GM21723 (cell line): ENCODE data around the gene CDC16.
"Not testable (repeated sequence)": the region's sequence is repeated elsewhere in the genome, so short reads cannot be mapped to it uniquely, and the experiment has no call there.

Experiments
- ATAC-seq: cut with Tn5 transposase; IDR thresholded peaks from one replicate; pipeline ENCODE4 v1.9.1; 2021; ENCODE audit warnings: mild to moderate bottlenecking, moderate library complexity; ENCODE audit not compliant: unreplicated experiment

CDC16 gene, protein sequence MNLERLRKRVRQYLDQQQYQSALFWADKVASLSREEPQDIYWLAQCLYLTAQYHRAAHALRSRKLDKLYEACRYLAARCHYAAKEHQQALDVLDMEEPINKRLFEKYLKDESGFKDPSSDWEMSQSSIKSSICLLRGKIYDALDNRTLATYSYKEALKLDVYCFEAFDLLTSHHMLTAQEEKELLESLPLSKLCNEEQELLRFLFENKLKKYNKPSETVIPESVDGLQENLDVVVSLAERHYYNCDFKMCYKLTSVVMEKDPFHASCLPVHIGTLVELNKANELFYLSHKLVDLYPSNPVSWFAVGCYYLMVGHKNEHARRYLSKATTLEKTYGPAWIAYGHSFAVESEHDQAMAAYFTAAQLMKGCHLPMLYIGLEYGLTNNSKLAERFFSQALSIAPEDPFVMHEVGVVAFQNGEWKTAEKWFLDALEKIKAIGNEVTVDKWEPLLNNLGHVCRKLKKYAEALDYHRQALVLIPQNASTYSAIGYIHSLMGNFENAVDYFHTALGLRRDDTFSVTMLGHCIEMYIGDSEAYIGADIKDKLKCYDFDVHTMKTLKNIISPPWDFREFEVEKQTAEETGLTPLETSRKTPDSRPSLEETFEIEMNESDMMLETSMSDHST

DNA sequence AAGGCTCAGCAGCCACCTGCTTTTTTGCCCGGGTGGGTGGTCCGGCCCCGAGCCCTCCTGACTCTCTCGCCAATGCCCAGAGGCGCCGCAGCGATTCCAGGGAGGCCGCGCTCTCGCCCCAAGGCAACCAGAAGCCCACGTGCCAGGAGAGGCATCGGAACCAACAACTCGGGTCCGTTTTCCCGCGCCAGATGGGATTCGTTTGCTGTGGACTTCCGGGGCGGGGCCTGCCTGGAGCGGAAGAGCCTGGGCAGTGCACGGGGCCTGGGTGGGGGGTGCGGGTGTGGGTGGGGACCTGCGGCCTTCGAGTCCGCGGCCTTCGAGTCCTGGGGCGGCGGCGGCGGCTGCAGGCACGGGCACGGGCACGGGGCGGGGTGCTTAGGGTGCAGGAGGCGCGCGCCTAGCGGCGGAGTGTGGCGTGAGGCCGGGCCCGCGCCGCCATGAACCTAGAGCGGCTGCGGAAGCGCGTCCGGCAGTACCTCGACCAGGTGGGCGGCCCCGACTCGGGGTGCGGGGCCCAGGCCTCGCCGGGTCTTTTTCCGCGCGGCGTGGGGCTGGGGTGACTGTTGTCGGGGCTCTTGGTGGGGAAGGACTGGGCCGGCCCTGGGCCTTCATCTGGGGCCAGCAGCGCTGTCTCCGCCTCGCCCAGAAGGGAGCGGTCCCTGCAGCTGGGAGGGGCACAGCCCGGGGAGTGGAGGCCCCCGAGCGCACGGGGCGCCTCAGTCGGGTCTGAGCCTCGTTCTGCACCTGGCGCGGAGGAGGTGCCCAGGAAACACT, at the start of gene CDC16:
CDC16 (plus strand) TSS at position 253 of the 777 bp plus-strand sequence; CDS start at position 441, 188 bp downstream.
- peak; percentile 88 for ATAC-seq

DNA sequence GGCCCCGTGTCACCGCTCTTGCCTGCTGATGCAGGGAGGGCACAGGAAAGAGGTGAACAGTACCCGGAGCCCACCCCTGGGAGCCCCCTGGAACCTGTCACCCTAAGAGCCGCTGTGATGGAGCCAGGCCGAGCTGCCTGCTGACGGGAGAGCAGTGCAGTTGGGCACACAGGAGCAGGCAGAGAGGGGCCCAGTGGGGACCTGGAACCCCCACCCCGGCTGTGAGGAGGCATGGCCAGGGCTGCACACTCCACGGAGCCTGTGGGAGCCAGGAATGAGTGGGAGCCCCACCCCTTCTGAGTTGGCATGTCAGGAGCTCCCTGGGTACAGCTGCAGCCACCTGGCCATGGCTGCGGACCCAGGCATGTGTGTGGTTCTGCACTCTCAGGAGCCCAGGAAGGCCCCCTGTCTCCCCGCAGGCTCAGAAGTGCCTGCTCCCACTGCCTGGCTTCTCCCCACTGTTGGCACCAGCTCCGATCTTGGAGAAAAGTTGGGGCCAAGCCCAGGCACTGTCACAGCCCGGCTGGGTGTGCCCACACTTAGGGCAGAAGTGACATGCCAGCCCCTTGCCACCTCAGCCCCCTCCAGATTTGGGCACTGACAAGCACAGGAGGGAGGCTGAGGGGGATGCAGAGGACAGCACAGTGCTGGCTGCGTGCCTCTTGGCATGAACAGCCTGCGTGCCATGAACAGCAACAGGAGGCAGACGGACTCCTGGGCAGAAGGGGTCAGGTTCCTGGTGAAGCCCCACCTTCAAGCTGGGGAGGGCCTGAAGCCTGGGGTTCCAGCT, 49.3 kb upstream of the CDC16 start:
- ATAC-seq = no peak

DNA sequence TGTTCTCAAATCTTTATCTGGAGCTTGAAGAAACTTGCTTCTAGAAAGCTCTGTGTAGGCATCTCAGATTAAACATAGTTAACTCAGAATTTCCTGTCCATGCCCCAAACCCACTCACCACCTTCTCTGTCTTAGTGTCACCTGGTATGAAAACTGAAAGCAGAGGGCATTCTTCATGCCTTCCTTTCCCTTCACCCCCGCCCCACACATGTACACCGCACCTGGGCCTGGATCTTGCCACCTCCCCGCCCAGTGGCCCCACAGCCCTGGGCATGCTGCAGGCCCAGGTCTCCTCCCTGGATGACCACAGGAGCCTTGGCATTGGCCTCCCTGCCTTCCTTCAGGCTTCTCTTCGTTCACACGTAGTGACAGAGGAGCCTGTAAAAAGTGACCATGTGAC, 39.8 kb upstream of the CDC16 start:
- ATAC-seq = no peak

DNA sequence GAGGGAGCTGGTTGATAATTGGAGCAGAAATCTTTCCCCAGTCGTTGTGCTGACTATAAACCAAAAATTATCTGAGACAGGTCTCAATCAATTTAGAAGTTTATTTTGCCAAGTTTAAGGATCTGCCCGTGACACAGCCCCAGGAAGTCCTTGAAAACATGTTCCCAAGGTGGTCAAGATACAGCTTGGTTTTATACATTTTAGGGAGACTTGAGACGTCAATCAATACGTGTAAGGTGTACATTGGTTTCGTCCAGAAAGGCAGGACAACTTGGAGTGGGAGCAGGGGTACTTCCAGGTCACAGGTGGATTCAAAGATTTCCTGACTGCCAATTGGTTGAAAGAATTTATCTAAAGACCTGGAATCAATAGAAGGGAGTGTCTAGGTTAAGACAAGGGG, 38.1 kb upstream of the CDC16 start:
- no peak for ATAC-seq

DNA sequence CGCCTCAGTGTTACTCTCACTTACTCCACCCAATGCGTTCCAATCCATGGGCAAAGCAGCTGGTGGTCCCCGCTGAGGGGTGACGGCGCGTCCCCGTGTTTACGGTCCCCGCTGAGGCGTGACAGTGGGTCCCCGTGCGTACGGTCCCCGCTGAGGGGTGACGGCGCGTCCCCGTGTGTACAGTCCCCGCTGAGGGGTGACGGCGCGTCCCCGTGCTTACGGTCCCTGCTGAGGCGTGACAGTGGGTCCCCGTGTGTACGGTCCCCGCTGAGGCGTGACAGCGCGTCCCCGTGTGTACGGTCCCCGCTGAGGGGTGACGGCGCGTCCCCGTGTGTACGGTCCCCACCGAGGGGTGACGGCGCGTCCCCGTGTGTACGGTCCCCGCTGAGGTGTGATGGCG, 36.1 kb upstream of the CDC16 start:
- ATAC-seq = no peak

DNA sequence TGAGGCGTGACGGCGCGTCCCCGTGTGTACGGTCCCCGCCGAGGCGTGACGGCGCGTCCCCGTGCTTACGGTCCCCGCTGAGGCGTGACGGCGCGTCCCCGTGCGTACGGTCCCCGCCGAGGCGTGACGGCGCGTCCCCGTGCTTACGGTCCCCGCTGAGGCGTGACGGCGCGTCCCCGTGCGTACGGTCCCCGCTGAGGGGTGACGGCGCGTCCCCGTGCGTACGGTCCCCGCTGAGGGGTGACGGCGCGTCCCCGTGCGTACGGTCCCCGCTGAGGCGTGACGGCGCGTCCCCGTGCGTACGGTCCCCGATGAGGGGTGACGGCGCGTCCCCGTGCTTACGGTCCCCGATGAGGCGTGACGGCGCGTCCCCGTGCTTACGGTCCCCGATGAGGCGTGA, 35.2 kb upstream of the CDC16 start:
- not testable (repeated sequence) for ATAC-seq

DNA sequence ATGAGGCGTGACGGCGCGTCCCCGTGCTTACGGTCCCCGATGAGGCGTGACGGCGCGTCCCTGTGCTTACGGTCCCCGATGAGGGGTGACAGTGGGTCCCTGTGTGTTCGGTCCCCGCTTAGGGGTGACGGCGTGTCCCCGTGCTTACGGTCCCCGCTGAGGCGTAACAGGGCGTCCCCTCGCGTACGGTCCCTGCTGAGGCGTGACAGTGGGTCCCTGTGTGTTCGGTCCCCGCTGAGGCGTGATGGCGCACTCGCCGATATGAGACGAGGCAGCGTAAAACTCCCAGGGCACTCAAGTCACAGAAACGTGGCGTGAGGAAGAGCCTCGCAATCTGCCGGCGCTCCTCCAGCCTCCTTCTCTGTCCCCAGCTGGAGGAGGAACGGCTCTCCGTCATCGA, 34.7 kb upstream of the CDC16 start:
- ATAC-seq = no peak

DNA sequence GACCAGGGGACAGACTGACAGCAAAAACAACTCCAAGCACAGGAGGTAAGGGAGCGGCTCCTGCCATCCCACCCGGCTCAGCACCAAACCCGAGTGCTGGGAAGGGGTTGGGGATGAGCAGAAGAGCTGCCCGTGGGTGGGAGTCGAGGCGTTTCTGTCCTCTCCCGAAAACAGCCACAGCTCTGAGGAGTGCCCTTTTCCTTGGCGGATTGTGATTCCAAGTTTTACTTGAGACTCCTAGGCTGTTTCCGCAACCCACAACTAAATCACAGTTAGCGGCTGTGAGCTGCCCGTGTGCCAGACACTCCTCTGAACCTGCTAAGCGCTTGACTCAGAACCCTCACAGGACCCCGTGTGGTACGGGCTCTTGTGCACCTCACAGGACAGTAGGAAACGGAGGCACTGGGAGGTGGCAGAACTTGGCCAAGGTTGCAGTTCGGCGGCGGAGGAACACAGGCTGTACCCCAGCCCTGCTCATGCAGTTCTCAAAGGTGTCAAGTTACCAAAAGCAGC, 34.2 kb upstream of the CDC16 start:
- no peak for ATAC-seq

DNA sequence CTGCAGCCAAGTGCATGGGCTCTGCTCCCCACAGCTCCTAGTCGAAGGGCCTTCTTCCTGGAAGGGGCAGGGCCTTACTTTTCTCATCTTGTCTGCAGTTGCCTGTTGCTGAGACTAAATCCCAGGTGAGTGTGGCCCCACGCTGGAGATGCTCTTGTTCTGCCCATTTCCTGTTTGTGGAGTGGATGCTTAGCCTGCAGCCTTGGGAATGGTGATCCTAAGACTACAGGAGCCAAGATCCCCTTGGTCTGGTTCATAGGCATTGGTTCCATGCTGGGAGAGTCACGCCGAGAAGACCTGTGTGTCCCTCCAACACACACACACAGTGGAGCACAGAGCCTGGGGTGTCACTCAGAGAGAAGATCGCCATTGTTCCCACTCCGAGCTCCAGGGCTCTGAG, 32.1 kb upstream of the CDC16 start:
- ATAC-seq = no peak

DNA sequence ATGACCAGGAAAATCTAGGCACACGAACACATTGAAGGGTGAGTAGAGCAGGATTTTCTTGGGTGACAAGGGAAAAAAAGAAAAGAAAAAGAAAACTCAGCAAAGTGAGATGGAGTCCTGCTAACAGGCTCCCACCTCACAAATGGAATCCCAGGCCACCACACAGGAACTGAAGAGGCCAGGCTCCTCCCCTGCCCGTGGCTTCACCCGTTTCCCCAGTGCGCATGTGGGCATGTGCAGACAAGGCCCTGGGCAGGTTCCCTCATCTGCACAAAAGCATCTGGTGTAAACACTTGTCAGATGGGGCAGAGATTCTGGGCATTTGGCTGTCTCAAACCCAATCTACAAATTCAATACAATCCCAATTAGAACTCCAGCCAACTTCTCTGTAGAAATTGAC, 31.2 kb upstream of the CDC16 start:
- no peak for ATAC-seq

DNA sequence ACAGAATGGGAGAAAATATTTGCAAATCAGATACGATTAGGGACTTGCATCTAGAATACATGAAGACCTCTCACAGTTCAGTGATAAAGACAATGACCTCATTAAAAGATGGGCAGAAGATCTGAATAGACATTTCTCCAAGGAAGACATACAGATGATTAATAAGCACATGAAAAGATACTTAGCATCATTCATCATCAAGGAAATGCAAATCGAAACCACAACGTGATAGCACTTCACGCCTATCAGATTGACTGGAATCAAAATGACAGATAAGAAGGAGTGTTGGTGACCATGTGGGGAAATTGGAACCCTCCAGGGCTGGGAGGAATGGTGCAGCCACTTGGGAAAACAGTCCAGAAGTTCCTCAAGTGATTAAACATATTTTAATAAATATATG, 29.8 kb upstream of the CDC16 start:
- ATAC-seq = no peak

DNA sequence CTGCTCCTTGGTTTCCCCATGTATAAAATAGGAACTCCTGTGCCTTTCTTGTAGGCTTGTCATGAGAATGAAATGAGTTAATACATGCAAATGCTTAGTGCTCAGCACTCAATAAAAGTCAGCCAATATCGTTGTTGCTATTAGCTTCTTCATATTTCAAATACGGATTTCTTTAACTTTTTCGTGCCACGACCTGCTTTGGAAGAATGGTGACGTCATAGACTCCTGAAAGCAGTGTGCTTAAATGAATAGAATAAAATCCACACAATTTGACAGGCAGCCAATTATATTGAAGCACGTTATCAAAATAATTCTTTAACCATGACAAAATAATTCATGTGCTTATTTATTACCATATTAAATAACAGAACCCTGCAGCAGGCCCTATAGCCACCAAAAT, 26.6 kb upstream of the CDC16 start:
- no peak for ATAC-seq

DNA sequence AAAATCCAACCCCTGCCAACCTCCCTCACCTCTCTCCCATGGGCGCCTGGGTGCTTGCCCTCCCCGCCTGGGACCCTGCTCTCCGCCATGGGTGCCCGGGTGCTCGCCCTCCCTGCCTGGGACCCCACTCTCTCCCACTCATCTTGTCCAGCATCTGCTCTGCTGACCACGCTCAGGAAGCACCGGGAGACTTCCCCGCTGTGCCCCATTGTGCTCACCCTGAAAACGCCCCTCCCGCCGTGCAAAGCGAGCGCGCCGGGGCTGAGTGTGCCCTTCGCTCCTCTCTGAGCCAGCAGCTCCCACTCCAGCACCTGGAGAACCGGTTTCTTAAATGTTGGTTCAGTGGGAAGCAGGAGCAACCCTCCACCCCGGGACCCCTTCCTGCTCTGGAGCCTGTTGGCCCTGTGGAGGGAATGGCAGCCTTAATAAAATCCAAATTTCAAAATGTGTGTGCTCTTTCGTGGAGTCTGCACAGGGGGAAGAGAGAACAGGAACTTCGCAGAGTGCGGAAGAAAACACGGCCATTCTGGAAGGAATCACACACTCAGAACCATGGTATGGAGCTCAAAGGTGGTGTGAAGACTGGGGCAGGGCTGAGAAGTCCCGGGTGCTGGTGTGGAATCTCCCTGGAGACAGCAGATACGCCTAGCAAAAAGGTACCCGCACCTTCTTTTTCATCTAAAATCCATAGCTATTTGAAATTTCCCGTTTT, 23.1 kb upstream of the CDC16 start:
- no peak for ATAC-seq

DNA sequence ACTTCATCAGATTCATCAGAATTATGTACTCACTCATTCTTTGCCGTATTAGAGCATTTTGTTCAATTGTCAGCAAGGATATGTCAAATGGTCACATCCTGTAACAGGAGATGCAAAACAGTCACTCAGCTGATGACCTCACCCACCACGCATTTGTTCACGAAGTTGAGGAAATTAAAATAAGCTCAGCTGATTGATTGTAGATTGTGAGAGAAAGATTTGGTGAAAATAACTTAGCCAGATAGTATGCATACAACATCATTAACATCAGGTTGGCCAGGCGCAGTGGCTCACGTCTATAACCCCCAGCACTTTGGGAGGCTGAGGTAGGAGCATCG, 22.6 kb upstream of the CDC16 start:
- ATAC-seq = no peak

DNA sequence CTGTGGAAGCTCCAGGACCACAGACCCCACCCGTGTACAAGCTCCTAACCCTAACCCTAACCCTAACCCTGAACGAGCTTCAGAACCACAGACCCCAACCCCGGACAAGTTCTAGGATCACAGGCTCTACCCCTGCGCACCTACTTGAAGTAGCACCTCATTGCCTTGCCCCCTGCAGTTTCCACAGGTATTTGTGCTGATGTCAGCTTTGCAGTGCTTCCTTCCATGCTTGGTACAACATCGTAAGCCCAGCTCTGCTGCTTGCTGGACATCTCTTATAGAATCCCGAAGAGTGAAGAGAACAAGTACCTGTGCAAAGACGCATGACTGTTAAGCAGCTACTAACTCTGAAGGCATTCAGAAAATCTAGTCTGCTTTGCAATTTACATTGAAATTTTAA, 20.7 kb upstream of the CDC16 start:
- no peak for ATAC-seq

DNA sequence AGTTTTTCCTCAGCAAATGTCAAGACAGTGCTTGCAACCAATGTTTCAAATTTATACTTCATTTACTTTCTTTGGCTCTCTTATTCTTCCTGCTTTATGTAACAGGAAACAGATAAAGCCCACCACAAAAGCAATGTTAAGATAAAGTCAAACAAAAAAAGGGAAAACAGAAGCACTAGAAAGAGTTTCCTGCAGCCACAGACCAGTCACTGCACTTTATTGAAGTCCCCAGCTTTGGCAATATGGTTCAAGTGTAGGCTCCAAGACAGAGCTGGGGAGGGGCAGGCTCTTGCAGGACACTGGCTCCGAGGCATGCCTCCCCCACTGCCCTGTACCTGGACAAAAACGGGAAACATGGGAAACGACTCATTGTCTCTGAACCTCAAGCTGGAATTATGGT, 15.3 kb upstream of the CDC16 start:
- ATAC-seq = no peak

DNA sequence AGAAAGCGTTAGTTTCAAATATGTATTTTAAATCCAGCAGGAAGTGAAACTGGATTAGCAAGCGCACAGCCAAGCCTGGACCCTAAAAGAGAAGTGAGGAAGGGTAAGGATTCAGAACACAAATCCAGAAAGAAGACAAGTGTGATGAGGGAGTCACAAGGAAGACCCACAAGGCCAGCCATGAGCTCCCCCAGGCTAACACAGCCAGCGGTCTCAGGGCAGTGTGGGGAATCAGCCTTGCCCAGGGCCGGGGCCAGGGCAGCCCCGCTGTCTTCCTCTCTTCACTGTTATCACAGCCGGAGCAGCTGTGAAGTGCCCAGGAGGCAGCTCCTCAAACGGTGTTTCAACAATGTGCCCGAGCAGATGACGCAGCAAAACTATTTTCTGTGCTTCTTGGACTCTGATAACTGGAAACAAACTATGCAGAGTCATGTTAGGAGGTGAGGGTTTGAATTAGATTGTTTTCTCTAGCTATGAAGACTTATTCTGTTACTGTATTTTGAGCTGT, 12.2 kb upstream of the CDC16 start:
- ATAC-seq = no peak

DNA sequence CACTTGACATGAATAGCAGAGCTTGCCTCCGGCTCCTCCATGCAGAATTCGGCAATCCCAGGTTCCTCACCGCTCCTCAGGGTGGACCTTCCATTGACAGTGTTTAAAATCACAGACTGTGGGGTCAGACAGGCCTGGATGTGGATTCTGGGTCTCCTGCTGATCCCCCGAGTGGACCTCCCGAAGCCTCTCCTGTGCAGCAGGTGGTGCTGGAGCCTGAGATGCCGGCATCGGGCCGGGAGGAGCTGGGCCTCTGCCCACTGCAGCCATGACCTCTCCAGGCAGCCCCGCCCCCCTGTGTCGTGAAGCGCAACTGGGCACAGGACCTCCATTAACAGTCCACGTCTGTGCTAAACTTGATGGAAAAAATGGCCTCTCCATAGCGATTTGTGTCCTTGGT, 10.5 kb upstream of the CDC16 start:
- no peak for ATAC-seq

DNA sequence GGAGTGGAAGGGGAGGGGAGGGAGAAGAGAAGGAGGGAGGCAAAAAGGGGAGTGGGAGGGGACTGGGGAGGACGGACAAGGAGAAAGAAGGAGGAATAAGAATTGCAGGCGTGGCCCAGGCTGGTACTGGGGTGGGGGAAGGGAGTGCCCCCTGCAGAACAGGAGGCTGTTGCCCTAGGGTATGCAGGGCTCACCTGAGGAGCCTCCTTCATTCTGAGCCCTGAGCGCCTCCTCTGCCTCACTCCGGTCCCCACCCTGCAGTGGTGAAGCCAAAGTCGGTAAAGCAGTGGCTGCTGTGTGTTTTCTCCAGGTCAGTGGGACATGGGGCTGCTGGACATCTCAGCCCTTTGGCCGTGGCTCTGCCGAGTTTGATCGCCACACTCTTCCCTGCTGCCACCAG, 9.1 kb upstream of the CDC16 start:
- ATAC-seq = no peak

DNA sequence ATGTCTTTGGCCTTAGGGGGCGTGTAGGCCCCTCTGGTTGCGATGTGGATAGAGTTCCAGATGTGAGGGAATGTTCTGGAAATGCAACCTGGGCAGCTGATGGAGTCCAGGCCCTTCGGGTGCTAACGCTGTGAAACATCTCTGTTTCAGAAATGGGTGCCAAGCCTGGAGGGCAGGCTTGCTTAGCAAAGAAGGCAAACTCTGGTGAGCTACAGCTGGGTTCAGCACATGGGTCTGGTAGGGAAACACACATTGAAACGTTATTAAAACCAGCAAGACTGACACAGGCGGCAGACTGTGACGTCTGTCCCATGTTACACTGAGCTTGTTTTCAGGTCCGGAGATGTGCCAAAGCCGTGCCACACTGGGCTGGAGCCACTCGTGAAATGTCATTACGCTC, 8.6 kb upstream of the CDC16 start:
- ATAC-seq = no peak
